Measurements from ENCODE around the gene BCLAF1.

DNA sequence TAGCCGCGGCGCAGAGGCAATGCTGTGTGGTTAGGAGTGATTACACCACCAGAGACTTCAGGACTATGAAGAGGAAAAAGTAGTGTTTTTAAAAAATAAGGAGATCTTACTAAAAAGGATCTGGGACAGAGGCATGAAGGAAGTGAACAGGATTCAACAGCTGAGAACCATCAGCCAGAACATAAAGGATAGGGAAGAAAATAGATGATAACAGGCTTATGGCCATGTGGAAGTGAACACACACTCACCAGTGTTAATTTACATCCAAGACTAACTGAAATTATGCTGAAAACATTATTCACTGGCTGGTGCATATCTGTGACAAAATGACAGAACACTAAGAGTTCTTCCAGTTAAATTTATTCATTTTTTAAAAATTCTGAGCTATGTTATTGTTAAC is 47.5 kb upstream of the BCLAF1 start:
- no peak for TF ChIP-seq CTCF (IDR thresholded peaks at IDR 0.05)
- TF ChIP-seq POLR2A (IDR thresholded peaks at IDR 0.05), result no peak

Measured in tibial nerve (tissue), 3 donors.